ENCODE measurements around the gene OR2AJ1. TPM values are rescaled to one million over a fixed set of nuclear protein-coding genes. Genes with fewer than 3 reads are reported as not detected.

OR2AJ1 gene
- polyA plus RNA-seq, 1 donor from 2014 or later = not detected

GRCh38 chr1:247961791-247962190 is 37.1 kb downstream of the OR2AJ1 start:
- Histone ChIP-seq H3K9ac (ENCODE audit: low read length) (no peak overlapping the region), H3K27ac (ENCODE audit: low read length) (no peak overlapping the region), H3F3A (ENCODE audit: insufficient read depth, low read length, poor library complexity, severe bottlenecking) (no peaks in the 10 kb centered on the region), H3K27me3 (ENCODE audit: insufficient read depth, low read depth, low read length) (no peaks in the 10 kb centered on the region), H3K9me3 (ENCODE audit: low read length) (no peaks in the 10 kb centered on the region), H3K4me3 (ENCODE audit: low read length) (no peak overlapping the region), H3K36me3 (ENCODE audit: insufficient read depth, low read length) (no peaks in the 10 kb centered on the region), H3K4me2 (ENCODE audit: low read length) (no peak overlapping the region), H4K20me1 (ENCODE audit: insufficient read depth) (no peaks in the 10 kb centered on the region), H3K9me2 (ENCODE audit: insufficient read depth, low read length) (no peaks in the 10 kb centered on the region), H3K79me2 (replicated peaks; ENCODE audit: insufficient read depth, low read length) (no peaks in the 10 kb centered on the region), H2AFZ (ENCODE audit: low read depth, low read length) (no peak overlapping the region)
- no peak for TF ChIP-seq RAD21 (conservative IDR thresholded peaks at IDR 0.05)
- TF ChIP-seq EZH2 (IDR thresholded peaks at IDR 0.05; ENCODE audit: borderline replicate concordance, insufficient read depth, low read length, poor library complexity, severe bottlenecking) = no peak
- TF ChIP-seq SMC3 (conservative IDR thresholded peaks at IDR 0.05; ENCODE audit: poor library complexity) = no peak
- no peak for TF ChIP-seq POLR2AphosphoS5 (IDR thresholded peaks at IDR 0.05)
- TF ChIP-seq EP300 (conservative IDR thresholded peaks at IDR 0.05; ENCODE audit: poor library complexity, severe bottlenecking) = no peak
- TF ChIP-seq TAF1 (IDR thresholded peaks at IDR 0.05; ENCODE audit: low read depth) = no peak

- no peaks in the 10 kb centered on the region for H3K36me3 ChIP-seq (ENCODE audit: insufficient read depth, low read length)
- TF ChIP-seq RAD21 (conservative IDR thresholded peaks at IDR 0.05) (no peak), POLR2AphosphoS5 (IDR thresholded peaks at IDR 0.05) (no peak), SMC3 (conservative IDR thresholded peaks at IDR 0.05; ENCODE audit: poor library complexity) (no peak), MXI1 (conservative IDR thresholded peaks at IDR 0.05; ENCODE audit: poor library complexity, severe bottlenecking) (no peak), EP300 (conservative IDR thresholded peaks at IDR 0.05; ENCODE audit: poor library complexity, severe bottlenecking) (no peak), EZH2 (IDR thresholded peaks at IDR 0.05; ENCODE audit: borderline replicate concordance, insufficient read depth, low read length, poor library complexity, severe bottlenecking) (no peak), TAF1 (IDR thresholded peaks at IDR 0.05; ENCODE audit: low read depth) (no peak)
- TF ChIP-seq, protein P1, sequence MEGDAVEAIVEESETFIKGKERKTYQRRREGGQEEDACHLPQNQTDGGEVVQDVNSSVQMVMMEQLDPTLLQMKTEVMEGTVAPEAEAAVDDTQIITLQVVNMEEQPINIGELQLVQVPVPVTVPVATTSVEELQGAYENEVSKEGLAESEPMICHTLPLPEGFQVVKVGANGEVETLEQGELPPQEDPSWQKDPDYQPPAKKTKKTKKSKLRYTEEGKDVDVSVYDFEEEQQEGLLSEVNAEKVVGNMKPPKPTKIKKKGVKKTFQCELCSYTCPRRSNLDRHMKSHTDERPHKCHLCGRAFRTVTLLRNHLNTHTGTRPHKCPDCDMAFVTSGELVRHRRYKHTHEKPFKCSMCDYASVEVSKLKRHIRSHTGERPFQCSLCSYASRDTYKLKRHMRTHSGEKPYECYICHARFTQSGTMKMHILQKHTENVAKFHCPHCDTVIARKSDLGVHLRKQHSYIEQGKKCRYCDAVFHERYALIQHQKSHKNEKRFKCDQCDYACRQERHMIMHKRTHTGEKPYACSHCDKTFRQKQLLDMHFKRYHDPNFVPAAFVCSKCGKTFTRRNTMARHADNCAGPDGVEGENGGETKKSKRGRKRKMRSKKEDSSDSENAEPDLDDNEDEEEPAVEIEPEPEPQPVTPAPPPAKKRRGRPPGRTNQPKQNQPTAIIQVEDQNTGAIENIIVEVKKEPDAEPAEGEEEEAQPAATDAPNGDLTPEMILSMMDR (IDR thresholded peaks at IDR 0.05; ENCODE audit: poor library complexity, severe bottlenecking) = no peak
- TF ChIP-seq, protein P2, sequence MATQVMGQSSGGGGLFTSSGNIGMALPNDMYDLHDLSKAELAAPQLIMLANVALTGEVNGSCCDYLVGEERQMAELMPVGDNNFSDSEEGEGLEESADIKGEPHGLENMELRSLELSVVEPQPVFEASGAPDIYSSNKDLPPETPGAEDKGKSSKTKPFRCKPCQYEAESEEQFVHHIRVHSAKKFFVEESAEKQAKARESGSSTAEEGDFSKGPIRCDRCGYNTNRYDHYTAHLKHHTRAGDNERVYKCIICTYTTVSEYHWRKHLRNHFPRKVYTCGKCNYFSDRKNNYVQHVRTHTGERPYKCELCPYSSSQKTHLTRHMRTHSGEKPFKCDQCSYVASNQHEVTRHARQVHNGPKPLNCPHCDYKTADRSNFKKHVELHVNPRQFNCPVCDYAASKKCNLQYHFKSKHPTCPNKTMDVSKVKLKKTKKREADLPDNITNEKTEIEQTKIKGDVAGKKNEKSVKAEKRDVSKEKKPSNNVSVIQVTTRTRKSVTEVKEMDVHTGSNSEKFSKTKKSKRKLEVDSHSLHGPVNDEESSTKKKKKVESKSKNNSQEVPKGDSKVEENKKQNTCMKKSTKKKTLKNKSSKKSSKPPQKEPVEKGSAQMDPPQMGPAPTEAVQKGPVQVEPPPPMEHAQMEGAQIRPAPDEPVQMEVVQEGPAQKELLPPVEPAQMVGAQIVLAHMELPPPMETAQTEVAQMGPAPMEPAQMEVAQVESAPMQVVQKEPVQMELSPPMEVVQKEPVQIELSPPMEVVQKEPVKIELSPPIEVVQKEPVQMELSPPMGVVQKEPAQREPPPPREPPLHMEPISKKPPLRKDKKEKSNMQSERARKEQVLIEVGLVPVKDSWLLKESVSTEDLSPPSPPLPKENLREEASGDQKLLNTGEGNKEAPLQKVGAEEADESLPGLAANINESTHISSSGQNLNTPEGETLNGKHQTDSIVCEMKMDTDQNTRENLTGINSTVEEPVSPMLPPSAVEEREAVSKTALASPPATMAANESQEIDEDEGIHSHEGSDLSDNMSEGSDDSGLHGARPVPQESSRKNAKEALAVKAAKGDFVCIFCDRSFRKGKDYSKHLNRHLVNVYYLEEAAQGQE (IDR thresholded peaks at IDR 0.05; ENCODE audit: borderline replicate concordance) = no peak
- no peak overlapping the region for H2AFZ ChIP-seq (ENCODE audit: low read depth, low read length)
- no peak overlapping the region for H3K9ac ChIP-seq (ENCODE audit: low read length)
- no peaks in the 10 kb centered on the region for H4K20me1 ChIP-seq (ENCODE audit: insufficient read depth)
- H3K4me3 ChIP-seq (ENCODE audit: low read length) = no peak overlapping the region
- H3K9me2 ChIP-seq (ENCODE audit: insufficient read depth, low read length) = no peaks in the 10 kb centered on the region
- H3K4me2 ChIP-seq (ENCODE audit: low read length) = no peak overlapping the region
- no peak overlapping the region for H3K27ac ChIP-seq (ENCODE audit: low read length)
- H3F3A ChIP-seq (ENCODE audit: insufficient read depth, low read length, poor library complexity, severe bottlenecking) = no peaks in the 10 kb centered on the region
- no peaks in the 10 kb centered on the region for H3K9me3 ChIP-seq (ENCODE audit: low read length)
- H3K79me2 ChIP-seq (replicated peaks; ENCODE audit: insufficient read depth, low read length) = no peaks in the 10 kb centered on the region
- no peaks in the 10 kb centered on the region for H3K27me3 ChIP-seq (ENCODE audit: insufficient read depth, low read depth, low read length)
Measured at GRCh38 chr1:247962911-247963588, 38.4 kb downstream of the OR2AJ1 start.
